ENCODE measurements around the gene SRGAP2C. TPM values are rescaled to one million over a fixed set of nuclear protein-coding genes. Genes with fewer than 3 reads are reported as not detected.
"Not testable (repeated sequence)": the region's sequence is repeated elsewhere in the genome, so short reads cannot be mapped to it uniquely, and the experiment has no call there.

The SRGAP2C gene
- total RNA-seq, 1 experiment from 2014 or later: 26.2 TPM

- H3K9ac ChIP-seq (ENCODE audit: low read length); H4K20me1 ChIP-seq (ENCODE audit: insufficient read depth, low read depth, low read length); H3K79me2 ChIP-seq (ENCODE audit: low read length); H3K9me3 ChIP-seq (ENCODE audit: low read length); DNase-seq; H3K4me1 ChIP-seq (ENCODE audit: low read length); H3K36me3 ChIP-seq (ENCODE audit: insufficient read depth, low read length); H3K4me2 ChIP-seq (ENCODE audit: low read depth, low read length, poor library complexity, severe bottlenecking); H3K27me3 ChIP-seq (ENCODE audit: low read length); H3K4me3 ChIP-seq (ENCODE audit: low read length); H2AFZ ChIP-seq (ENCODE audit: low read length); H3K9me2 ChIP-seq (replicated peaks; ENCODE audit: insufficient read depth, low read length); H3K27ac ChIP-seq (ENCODE audit: low read length): not testable (repeated sequence)
These were observed 205.3 kb downstream of the SRGAP2C start for GRCh38 chr1:121389895-121390560.

DNA sequence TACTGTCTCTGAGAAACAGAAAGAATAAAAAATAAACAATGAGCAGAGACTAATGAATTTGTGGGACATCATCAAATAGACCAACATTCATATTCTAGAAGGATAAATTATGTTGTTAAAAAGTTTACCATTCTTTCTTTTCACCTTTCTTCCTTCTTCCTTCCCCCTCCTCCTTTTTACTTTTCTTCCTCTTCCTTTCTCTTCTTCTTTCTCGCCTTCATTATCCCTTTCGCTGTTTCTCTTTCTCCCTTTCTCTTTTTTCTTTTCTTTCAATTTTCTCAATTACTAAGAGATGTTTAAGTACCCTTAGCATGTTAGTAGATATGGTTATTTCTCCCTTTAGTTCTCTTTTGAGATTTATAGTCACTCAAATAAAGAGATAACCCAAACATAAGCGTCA lies 207.4 kb downstream of the SRGAP2C start:
- H2AFZ ChIP-seq (ENCODE audit: low read length); H3K4me3 ChIP-seq (ENCODE audit: low read length); H3K27ac ChIP-seq (ENCODE audit: low read length); H3K9ac ChIP-seq (ENCODE audit: low read length); H3K9me3 ChIP-seq (ENCODE audit: low read length); H3K4me1 ChIP-seq (ENCODE audit: low read length); H3K4me2 ChIP-seq (ENCODE audit: low read depth, low read length, poor library complexity, severe bottlenecking); H4K20me1 ChIP-seq (ENCODE audit: insufficient read depth, low read depth, low read length); H3K9me2 ChIP-seq (replicated peaks; ENCODE audit: insufficient read depth, low read length); H3K79me2 ChIP-seq (ENCODE audit: low read length); DNase-seq; H3K36me3 ChIP-seq (ENCODE audit: insufficient read depth, low read length); H3K27me3 ChIP-seq (ENCODE audit: low read length): not testable (repeated sequence)

DNA sequence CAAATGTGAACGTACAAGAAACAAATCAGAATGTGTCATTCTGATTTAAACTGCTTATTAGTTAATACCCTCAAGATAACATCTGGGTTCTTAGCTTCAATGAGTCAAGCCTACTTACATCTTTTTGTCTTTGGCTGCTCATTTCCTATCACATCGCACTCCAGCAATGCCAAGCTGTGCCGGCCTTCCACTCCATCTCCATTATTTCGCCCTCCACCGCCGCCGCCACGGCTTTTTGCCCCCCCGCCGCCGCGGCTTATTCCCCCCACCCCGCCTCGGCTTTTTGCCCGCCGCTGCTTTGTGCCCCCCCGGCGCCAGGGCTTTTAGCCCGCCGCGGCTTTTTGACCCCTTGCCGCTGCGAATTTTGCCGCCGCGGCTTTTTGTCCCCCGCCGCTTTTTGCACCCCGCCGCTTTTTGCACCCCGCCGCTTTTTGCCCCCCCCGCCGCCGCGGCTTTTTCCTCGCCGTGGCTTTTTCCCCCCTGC lies 211.0 kb downstream of the SRGAP2C start:
- peak; percentile 70 for DNase-seq

GRCh38 chr1:121396335-121397081 lies 211.7 kb downstream of the SRGAP2C start:
- Histone ChIP-seq H3K9ac (ENCODE audit: low read length) (peak overlapping the region; percentile 76), H3K4me2 (ENCODE audit: low read depth, low read length, poor library complexity, severe bottlenecking) (peak overlapping the region; percentile 71), H3K27ac (ENCODE audit: low read length) (peak overlapping the region; percentile 81), H3K4me3 (ENCODE audit: low read length) (peak overlapping the region; percentile 74)
- H2AFZ ChIP-seq (ENCODE audit: low read length); H3K27me3 ChIP-seq (ENCODE audit: low read length); H3K36me3 ChIP-seq (ENCODE audit: insufficient read depth, low read length); H4K20me1 ChIP-seq (ENCODE audit: insufficient read depth, low read depth, low read length); H3K79me2 ChIP-seq (ENCODE audit: low read length); H3K4me1 ChIP-seq (ENCODE audit: low read length); H3K9me2 ChIP-seq (replicated peaks; ENCODE audit: insufficient read depth, low read length); H3K9me3 ChIP-seq (ENCODE audit: low read length): not testable (repeated sequence)
- DNase-seq: peak; percentile 64

More for the DNA sequence above, 211.0 kb downstream of the SRGAP2C start:
- not testable (repeated sequence) for H2AFZ ChIP-seq (ENCODE audit: low read length); H4K20me1 ChIP-seq (ENCODE audit: insufficient read depth, low read depth, low read length); H3K4me1 ChIP-seq (ENCODE audit: low read length); H3K36me3 ChIP-seq (ENCODE audit: insufficient read depth, low read length); H3K9me2 ChIP-seq (replicated peaks; ENCODE audit: insufficient read depth, low read length); H3K27me3 ChIP-seq (ENCODE audit: low read length); H3K9me3 ChIP-seq (ENCODE audit: low read length); H3K79me2 ChIP-seq (ENCODE audit: low read length)
- Histone ChIP-seq H3K9ac (ENCODE audit: low read length) (peak overlapping the region; percentile 76), H3K4me2 (ENCODE audit: low read depth, low read length, poor library complexity, severe bottlenecking) (peak overlapping the region; percentile 71), H3K27ac (ENCODE audit: low read length) (peak overlapping the region; percentile 81), H3K4me3 (ENCODE audit: low read length) (peak overlapping the region; percentile 74; the same call in 1 of the 2 replicates)

DNA sequence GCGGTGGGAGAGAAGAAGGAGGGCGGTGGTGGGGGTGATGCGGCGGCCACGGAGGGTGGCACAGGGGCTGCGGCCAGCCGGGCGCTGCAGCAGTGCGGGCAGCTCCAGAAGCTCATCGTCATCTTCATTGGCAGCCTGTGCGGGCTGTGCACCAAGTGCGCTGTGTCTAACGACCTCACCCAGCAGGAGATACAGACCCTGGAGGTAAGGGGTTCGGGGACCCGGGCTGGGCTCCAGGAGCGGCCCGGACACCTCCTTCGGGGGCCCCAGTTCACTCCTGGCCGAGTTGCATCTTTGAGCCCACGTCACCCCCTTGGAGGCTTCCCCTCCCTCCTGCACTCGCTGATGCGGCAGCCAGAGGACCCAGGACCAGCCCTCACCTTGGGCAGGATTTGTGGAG lies 212.3 kb downstream of the SRGAP2C start:
- peak overlapping the region; percentile 76 for H3K9ac ChIP-seq (ENCODE audit: low read length)
- H3K4me1 ChIP-seq (ENCODE audit: low read length); H3K9me2 ChIP-seq (replicated peaks; ENCODE audit: insufficient read depth, low read length); H3K9me3 ChIP-seq (ENCODE audit: low read length); H3K27me3 ChIP-seq (ENCODE audit: low read length); H2AFZ ChIP-seq (ENCODE audit: low read length); H4K20me1 ChIP-seq (ENCODE audit: insufficient read depth, low read depth, low read length); H3K79me2 ChIP-seq (ENCODE audit: low read length); H3K36me3 ChIP-seq (ENCODE audit: insufficient read depth, low read length): not testable (repeated sequence)
- H3K27ac ChIP-seq (ENCODE audit: low read length): peak overlapping the region; percentile 81
- peak overlapping the region; percentile 74 for H3K4me3 ChIP-seq (ENCODE audit: low read length)
- peak; percentile 38 for DNase-seq
- H3K4me2 ChIP-seq (ENCODE audit: low read depth, low read length, poor library complexity, severe bottlenecking): peak overlapping the region; percentile 71

GRCh38 chr1:121399193-121399592 lies 214.4 kb downstream of the SRGAP2C start:
- not testable (repeated sequence) for H3K27ac ChIP-seq (ENCODE audit: low read length); H3K36me3 ChIP-seq (ENCODE audit: insufficient read depth, low read length); H3K27me3 ChIP-seq (ENCODE audit: low read length); H4K20me1 ChIP-seq (ENCODE audit: insufficient read depth, low read depth, low read length); H3K4me1 ChIP-seq (ENCODE audit: low read length); H3K9me3 ChIP-seq (ENCODE audit: low read length); H3K79me2 ChIP-seq (ENCODE audit: low read length); H3K9ac ChIP-seq (ENCODE audit: low read length); H3K9me2 ChIP-seq (replicated peaks; ENCODE audit: insufficient read depth, low read length); H2AFZ ChIP-seq (ENCODE audit: low read length); H3K4me3 ChIP-seq (ENCODE audit: low read length); H3K4me2 ChIP-seq (ENCODE audit: low read depth, low read length, poor library complexity, severe bottlenecking)
- peak; percentile 34 for DNase-seq

GRCh38 chr1:121400108-121400507 lies 215.3 kb downstream of the SRGAP2C start:
- not testable (repeated sequence) for H3K79me2 ChIP-seq (ENCODE audit: low read length); H3K9ac ChIP-seq (ENCODE audit: low read length); H3K9me2 ChIP-seq (replicated peaks; ENCODE audit: insufficient read depth, low read length); H3K4me2 ChIP-seq (ENCODE audit: low read depth, low read length, poor library complexity, severe bottlenecking); H3K27me3 ChIP-seq (ENCODE audit: low read length); H3K4me1 ChIP-seq (ENCODE audit: low read length); H3K27ac ChIP-seq (ENCODE audit: low read length); H2AFZ ChIP-seq (ENCODE audit: low read length); H3K9me3 ChIP-seq (ENCODE audit: low read length); H4K20me1 ChIP-seq (ENCODE audit: insufficient read depth, low read depth, low read length); H3K4me3 ChIP-seq (ENCODE audit: low read length); H3K36me3 ChIP-seq (ENCODE audit: insufficient read depth, low read length)
- peak; percentile 34 for DNase-seq

DNA sequence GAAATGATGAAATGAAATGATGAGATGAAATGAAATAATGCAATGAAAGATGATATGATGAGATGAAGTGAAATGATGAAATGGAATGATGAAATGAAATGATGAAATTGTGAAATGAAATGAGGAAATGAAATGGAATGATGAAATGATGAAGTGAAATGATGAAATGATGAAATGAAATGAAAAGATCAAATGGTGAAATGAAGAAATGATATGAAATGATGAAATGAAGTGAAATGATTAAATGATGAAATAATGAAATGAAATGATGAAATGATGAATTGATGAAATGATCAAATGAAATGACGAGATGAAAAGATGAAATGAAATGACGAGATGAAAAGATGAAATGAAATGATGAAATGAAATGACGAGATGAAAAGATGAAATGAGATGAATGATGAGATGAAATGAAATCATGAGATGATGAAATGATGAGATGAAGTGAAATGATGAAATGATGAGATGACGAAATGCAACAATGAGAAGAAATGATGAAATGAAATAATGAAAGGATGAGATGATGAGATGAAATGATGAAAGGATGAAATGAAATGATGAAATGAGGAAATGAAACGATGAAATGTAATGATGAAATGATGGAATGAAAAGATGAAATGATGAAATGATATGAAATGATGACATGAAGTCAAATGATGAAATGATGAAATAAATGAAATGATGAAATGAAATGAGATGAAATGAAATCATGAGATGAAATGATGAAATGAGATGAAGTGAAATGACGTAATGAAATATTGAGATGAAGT lies 216.0 kb downstream of the SRGAP2C start:
- not testable (repeated sequence) for H3K4me1 ChIP-seq (ENCODE audit: low read length); H3K9me3 ChIP-seq (ENCODE audit: low read length); H4K20me1 ChIP-seq (ENCODE audit: insufficient read depth, low read depth, low read length); H3K4me2 ChIP-seq (ENCODE audit: low read depth, low read length, poor library complexity, severe bottlenecking); H3K9ac ChIP-seq (ENCODE audit: low read length); H3K9me2 ChIP-seq (replicated peaks; ENCODE audit: insufficient read depth, low read length); H3K27ac ChIP-seq (ENCODE audit: low read length); H3K4me3 ChIP-seq (ENCODE audit: low read length); H2AFZ ChIP-seq (ENCODE audit: low read length); H3K79me2 ChIP-seq (ENCODE audit: low read length); H3K36me3 ChIP-seq (ENCODE audit: insufficient read depth, low read length); H3K27me3 ChIP-seq (ENCODE audit: low read length)
- peak; percentile 19 for DNase-seq

All from Karpas-422 (cell line).